ENCODE measurements around the gene C12orf75. TPM values are rescaled to one million over a fixed set of nuclear protein-coding genes. Genes with fewer than 3 reads are reported as not detected.
"Not testable (repeated sequence)": the region's sequence is repeated elsewhere in the genome, so short reads cannot be mapped to it uniquely, and the experiment has no call there.

The C12orf75 gene
- total RNA-seq, 2 experiments from 2014 or later, result 301 to 311 TPM

DNA sequence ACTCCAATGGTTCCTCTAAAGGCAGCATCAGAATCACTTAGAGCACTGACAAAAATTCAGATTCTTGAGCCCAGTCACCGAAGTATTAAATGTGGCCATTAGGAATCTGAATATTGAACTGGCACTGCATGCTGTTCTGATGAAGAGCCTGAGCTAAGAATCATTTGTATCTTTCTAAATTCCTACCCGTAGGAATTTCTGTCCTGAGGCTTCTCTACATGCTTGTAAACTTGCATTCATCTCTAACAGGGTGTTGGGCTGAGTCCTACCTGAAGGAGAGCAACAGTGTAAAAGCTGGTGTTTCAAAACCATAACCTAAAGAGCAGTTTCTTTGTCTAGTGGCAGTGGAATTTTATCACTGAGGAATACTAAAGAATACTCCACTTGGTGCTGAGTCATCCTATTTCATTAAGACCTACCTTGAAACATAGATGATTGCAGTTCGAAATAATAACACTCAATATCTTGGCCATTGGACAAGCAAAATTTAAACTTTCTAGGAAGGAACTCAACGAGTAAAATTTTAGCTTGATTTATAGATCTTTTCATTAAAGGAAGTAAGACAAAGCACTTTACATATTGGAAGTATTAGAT lies 35.5 kb upstream of the C12orf75 start:
- Mint-ChIP-seq H3K9me3 (ENCODE audit: insufficient read depth) (peaks cover 19% of the 10 kb centered on the region), H3K4me1 (ENCODE audit: low read depth) (no peaks in the 10 kb centered on the region), H3K36me3 (ENCODE audit: low read depth) (peaks cover 11% of the 10 kb centered on the region), H3K27me3 (ENCODE audit: low read depth) (peaks cover 21% of the 10 kb centered on the region), H3K4me3 (no peak overlapping the region), H3K27ac (no peak overlapping the region)
- DNase-seq (no peak), ATAC-seq (no peak)
- ChIA-PET CTCF (interaction anchor here (1.1 to 1.5 kb wide), 2 partner anchors 15 to 89 kb away, joined by 3 to 5 read pairs; no protein-coding TSS in a partner anchor), POLR2A (interaction anchor here (0.6 kb wide), 1 partner anchor 89 kb away, joined by 4 read pairs; no protein-coding TSS in a partner anchor)

DNA sequence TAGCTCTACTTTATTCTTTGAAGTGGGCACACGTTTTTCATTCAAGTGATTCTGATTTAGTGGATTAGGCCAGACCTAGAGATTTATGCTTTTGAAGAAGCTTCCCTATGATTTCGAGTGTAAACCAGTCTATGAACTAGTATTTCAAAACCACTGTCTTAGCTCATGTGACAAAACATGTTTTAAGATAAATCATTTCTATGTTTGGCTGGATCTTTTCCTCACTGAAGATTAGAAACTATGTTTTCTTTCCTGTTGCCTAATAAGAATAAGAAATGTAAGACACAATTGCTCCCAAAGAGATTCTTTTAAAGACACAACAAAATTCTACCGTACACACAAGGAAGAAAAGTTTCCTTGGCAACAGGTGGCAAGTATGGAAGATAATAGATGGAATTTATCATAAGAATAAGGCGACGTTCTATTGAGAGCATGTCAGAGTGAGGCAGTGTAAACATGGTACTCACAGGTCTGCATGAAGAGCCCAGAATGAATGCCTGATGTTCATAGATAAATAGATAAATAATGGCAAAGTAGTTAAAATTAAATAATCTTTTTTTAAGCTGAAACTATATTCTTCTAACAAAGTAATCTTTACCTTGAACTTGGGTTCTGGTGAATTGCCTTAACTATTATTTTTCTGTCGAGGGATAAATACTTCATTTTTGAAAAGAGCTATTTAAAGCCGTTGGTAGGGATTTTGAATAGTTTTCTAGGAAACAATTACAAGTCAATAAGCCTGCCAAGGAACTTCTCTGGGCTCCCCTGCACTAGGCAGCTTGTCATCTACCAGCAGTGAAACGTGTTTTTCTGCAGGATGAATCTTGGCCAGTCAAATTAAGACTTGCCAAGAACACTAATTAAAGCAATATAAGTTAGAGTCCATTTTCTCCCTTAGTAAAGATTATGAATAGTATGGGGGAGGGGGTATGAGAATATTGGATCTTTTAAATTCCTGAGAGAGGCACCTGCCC lies 34.1 kb upstream of the C12orf75 start:
- CTCF ChIA-PET, result interaction anchor here (1.1 to 1.5 kb wide), 3 partner anchors 16 to 124 kb away, joined by 3 to 5 read pairs (median 3); no protein-coding TSS in a partner anchor

DNA sequence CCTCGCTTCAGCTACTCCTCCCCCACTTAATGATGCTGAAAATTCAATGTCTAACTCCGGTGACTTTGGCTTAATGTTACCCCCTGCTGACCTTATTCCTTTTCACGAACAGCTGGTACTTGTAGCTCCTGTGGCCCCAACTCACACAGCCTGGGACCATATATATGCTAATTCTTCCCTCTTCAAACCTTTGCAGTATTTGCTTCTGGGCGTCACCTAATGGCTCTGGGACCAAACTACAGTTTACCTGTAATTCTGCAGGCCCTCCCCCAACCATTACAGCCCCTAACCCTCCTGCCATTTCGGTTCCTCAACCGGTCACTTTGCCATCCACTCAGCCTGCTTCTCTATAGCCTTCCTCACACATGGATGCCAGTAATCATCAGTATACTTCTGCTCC lies 29.6 kb upstream of the C12orf75 start:
- Mint-ChIP-seq H3K4me3 (no peak overlapping the region), H3K9me3 (ENCODE audit: insufficient read depth) (peaks cover 30% of the 10 kb centered on the region), H3K36me3 (ENCODE audit: low read depth) (peaks cover 27% of the 10 kb centered on the region), H3K27ac (no peak overlapping the region), H3K4me1 (ENCODE audit: low read depth) (no peaks in the 10 kb centered on the region), H3K27me3 (ENCODE audit: low read depth) (no peaks in the 10 kb centered on the region)
- ATAC-seq (no peak), DNase-seq (no peak)
- ChIA-PET POLR2A (no interaction called here), CTCF (no interaction called here)

More for the DNA sequence above, 34.1 kb upstream of the C12orf75 start:
- Mint-ChIP-seq H3K27ac (no peak overlapping the region), H3K36me3 (ENCODE audit: low read depth) (peaks cover 14% of the 10 kb centered on the region), H3K27me3 (ENCODE audit: low read depth) (peaks cover 19% of the 10 kb centered on the region), H3K4me1 (ENCODE audit: low read depth) (no peaks in the 10 kb centered on the region), H3K9me3 (ENCODE audit: insufficient read depth) (peaks cover 26% of the 10 kb centered on the region), H3K4me3 (no peak overlapping the region)
- DNase-seq (no peak), ATAC-seq (no peak)
- POLR2A ChIA-PET, result interaction anchor here (0.6 to 2.0 kb wide), 2 partner anchors 35 to 1958 kb away, joined by 3 to 4 read pairs; no protein-coding TSS in a partner anchor

DNA sequence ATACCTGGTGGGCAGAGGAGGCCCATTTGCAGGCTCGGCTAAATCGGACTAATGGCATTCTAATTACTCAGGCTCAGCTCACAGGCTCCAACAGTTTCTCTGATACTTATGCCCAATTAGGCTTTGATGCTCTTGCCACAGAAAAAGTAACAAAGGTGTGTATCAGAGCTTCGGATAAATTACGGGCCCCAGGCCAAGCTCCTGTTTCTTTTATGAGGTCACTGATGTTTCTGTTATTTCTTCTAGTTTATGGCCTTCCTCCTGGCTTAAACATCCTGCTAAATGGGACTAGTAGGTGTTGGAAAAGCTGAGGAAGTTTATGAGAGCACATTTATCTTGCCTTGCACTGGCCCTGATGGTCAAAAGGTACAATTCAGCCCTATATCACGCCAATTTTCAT lies 28.8 kb upstream of the C12orf75 start:
- Mint-ChIP-seq H3K4me1 (ENCODE audit: low read depth) (no peaks in the 10 kb centered on the region), H3K36me3 (ENCODE audit: low read depth) (peaks cover 30% of the 10 kb centered on the region), H3K27me3 (ENCODE audit: low read depth) (no peaks in the 10 kb centered on the region), H3K4me3 (no peak overlapping the region), H3K27ac (no peak overlapping the region), H3K9me3 (ENCODE audit: insufficient read depth) (peaks cover 26% of the 10 kb centered on the region)
- CTCF ChIA-PET, result no interaction called here
- POLR2A ChIA-PET, result no interaction called here
- ATAC-seq (no peak), DNase-seq (no peak)

DNA sequence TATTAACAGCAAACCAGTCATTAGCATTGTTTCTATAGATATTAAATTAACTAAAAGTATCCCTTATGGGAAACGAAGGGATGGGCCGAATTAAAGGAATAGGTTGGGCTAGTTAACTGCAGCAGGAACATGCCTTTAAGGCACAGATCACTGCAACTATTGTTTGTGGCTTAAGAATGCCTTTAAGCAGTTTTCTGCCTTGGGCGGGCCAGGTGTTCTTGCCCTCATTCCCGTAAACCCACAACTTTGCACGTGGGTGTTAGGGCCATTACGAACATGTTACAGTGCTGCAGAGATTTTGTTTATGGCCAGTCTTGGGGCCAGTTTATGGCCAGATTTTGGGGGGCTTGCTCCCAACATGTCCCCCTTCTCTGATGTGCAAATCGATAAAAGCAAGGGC lies 27.5 kb upstream of the C12orf75 start:
- H3K27me3 Mint-ChIP-seq (ENCODE audit: low read depth); H3K4me1 Mint-ChIP-seq (ENCODE audit: low read depth); H3K4me3 Mint-ChIP-seq; DNase-seq; CTCF ChIA-PET; POLR2A ChIA-PET; ATAC-seq; H3K27ac Mint-ChIP-seq: not testable (repeated sequence)
- peaks cover 33% of the 10 kb centered on the region for H3K36me3 Mint-ChIP-seq (ENCODE audit: low read depth)
- H3K9me3 Mint-ChIP-seq (ENCODE audit: insufficient read depth), result peaks cover 24% of the 10 kb centered on the region

DNA sequence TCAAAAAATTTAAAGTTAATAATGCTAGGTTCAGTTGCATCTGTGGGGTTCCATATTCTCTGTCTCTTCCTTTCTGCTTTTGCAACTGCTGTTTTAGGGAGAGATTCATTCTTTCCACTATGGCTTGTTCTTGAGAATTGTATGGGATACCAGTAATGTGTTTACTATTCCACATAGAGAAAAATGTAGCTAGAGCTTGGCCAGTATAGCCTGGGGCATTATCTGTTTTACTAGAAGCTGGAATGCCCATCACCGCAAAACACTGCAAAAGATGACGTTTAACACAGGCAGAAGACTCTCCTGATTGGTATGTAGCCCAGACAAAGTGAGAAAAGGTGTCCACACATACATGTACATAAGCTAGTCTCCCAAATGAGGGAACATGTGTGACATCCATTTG lies 25.9 kb upstream of the C12orf75 start:
- H3K27me3 Mint-ChIP-seq (ENCODE audit: low read depth); ATAC-seq; DNase-seq; H3K27ac Mint-ChIP-seq; POLR2A ChIA-PET; H3K4me1 Mint-ChIP-seq (ENCODE audit: low read depth); H3K4me3 Mint-ChIP-seq: not testable (repeated sequence)
- CTCF ChIA-PET, result interaction anchor here (1.2 kb wide), 1 partner anchor 28 kb away, joined by 3 read pairs; no protein-coding TSS in a partner anchor
- H3K36me3 Mint-ChIP-seq (ENCODE audit: low read depth), result peaks cover 39% of the 10 kb centered on the region
- H3K9me3 Mint-ChIP-seq (ENCODE audit: insufficient read depth), result peaks cover 21% of the 10 kb centered on the region

DNA sequence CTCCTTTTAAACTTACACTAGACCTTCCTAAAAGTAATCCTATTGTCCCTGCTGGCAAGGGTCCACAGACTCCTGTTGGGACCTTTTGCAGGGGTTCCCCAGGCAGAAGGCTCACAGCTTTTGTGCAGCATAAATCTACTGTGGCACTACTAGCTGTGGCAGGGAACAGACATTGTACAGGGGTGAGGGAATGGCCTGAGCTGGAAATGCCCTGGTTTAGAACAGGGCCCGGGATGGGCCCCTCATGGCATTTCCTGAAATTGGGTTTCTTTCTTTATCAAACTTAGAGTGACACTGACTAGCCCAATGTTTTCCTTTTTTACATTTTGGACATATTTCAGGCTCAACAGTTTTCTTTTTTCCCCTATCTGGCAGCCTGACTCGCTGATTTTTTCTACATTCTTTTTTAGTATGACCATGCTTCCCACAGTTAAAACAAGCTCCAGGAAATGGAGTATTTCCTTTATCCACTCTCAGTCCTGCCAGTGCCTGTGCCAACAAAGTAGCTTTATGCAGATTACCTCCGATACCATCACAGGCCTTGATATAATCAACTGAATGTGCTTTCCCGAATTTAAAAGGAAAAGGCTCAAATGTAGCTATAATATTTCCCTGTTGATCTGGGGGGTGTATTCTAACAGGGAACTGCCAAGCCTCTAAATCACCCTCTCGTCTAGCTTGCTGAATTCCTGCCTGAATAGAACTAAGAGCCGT lies 22.7 kb upstream of the C12orf75 start:
- Mint-ChIP-seq H3K36me3 (ENCODE audit: low read depth) (peaks cover 43% of the 10 kb centered on the region), H3K9me3 (ENCODE audit: insufficient read depth) (peaks cover 18% of the 10 kb centered on the region)
- ATAC-seq; DNase-seq; H3K4me1 Mint-ChIP-seq (ENCODE audit: low read depth); H3K27me3 Mint-ChIP-seq (ENCODE audit: low read depth); H3K4me3 Mint-ChIP-seq; H3K27ac Mint-ChIP-seq; CTCF ChIA-PET: not testable (repeated sequence)
- POLR2A ChIA-PET, result interaction anchor here (1.1 kb wide), 1 partner anchor 23 kb away, joined by 3 read pairs; the partner anchor contains the start of gene C12orf75

DNA sequence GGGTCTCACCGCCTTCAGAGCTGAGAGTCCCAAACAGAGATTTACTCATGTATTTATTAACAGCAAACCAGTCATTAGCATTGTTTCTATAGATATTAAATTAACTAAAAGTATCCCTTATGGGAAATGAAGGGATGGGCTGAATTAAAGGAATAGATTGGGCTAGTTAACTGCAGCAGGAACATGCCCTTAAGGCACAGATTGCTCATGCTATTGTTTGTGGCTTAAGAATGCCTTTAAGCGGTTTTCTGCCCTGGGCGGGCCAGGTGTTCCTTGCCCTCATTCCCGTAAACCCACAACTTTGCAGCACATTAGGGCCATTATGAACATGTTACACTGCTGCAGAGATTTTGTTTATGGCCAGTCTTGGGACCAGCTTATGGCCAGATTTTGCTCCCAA lies 21.7 kb upstream of the C12orf75 start:
- H3K27me3 Mint-ChIP-seq (ENCODE audit: low read depth); CTCF ChIA-PET; DNase-seq; H3K4me1 Mint-ChIP-seq (ENCODE audit: low read depth); H3K4me3 Mint-ChIP-seq; H3K27ac Mint-ChIP-seq; ATAC-seq: not testable (repeated sequence)
- H3K36me3 Mint-ChIP-seq (ENCODE audit: low read depth), result peaks cover 47% of the 10 kb centered on the region
- POLR2A ChIA-PET, result interaction anchor here (1.1 kb wide), 1 partner anchor 22 kb away, joined by 3 read pairs; the partner anchor contains the start of gene C12orf75
- peaks cover 23% of the 10 kb centered on the region for H3K9me3 Mint-ChIP-seq (ENCODE audit: insufficient read depth)

DNA sequence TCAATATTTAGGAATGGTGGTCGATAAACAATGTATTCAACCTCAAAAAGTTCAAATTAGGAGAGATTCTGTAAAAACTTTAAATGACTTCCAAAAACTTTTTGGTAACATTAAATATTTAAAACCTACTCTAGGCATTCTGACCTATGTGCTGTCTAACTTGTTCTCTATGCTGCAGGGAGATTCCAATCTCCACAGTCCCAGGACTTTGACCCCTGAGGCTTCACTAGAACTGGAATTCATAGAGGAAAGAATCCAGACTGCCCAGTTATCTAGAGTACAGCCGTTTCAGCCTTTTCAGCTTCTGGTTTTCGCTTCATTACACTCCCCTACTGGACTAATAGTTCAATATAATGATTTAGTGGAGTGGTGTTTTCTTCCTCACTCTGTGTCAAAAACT lies 21.1 kb upstream of the C12orf75 start:
- Mint-ChIP-seq H3K9me3 (ENCODE audit: insufficient read depth) (peaks cover 28% of the 10 kb centered on the region), H3K36me3 (ENCODE audit: low read depth) (peaks cover 49% of the 10 kb centered on the region)
- H3K4me3 Mint-ChIP-seq; H3K27ac Mint-ChIP-seq; DNase-seq; CTCF ChIA-PET; ATAC-seq; POLR2A ChIA-PET; H3K4me1 Mint-ChIP-seq (ENCODE audit: low read depth); H3K27me3 Mint-ChIP-seq (ENCODE audit: low read depth): not testable (repeated sequence)

DNA sequence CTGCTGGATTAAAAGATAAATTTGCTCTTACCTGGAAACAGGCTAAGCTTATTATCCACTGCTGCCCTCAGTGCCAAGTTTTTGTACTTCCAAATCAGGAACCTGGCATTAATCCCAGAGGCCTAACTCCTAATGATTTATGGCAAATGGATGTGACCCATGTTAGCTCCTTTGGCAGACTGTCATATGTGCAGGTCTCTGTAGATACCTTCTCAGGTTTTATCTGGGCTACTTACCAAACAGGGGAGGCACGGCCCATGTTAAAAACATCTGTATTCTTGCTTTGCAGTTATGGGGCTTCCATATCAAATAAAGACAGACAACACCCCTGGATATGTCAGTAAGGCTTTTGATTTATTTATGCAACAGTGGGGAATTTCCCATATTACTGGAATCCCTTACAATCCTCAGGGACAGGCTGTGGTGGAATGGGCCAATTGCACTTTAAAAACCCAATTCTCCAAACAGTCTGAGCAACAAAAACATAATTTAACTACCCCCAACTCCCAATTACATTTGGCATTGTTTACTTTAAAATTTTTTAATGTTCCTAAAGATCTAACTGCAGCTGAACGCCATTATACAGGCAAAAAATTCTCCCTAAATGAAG lies 19.9 kb upstream of the C12orf75 start:
- CTCF ChIA-PET, POLR2A ChIA-PET: not testable (repeated sequence)

DNA sequence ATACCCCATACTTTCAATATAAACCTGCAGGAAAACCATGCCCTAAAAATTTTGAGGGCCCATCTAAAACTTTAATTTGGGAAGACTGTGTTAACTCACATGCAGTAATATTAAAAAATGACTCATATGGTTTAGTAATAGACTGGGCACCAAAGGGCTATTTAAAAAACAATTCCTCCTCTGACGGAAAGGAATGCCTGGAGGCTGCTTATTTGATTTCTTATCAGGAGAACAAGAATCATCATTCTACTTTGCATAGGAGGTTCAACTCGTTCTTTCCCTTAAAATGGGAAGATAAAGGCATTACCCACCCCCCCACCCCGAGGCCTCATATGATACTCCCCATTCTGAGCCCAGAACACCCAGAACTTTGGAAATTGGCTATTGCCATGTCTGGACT lies 18.6 kb upstream of the C12orf75 start:
- Mint-ChIP-seq H3K36me3 (ENCODE audit: low read depth) (peaks cover 57% of the 10 kb centered on the region), H3K4me1 (ENCODE audit: low read depth) (peaks cover 15% of the 10 kb centered on the region), H3K9me3 (ENCODE audit: insufficient read depth) (peaks cover 32% of the 10 kb centered on the region)
- CTCF ChIA-PET; H3K4me3 Mint-ChIP-seq; DNase-seq; H3K27ac Mint-ChIP-seq; ATAC-seq; H3K27me3 Mint-ChIP-seq (ENCODE audit: low read depth): not testable (repeated sequence)
- POLR2A ChIA-PET, result interaction anchor here (0.7 kb wide), 1 partner anchor 301 kb away, joined by 3 read pairs; no protein-coding TSS in a partner anchor

More for the DNA sequence above, 19.9 kb upstream of the C12orf75 start:
- not testable (repeated sequence) for H3K4me3 Mint-ChIP-seq; H3K27ac Mint-ChIP-seq; ATAC-seq; H3K27me3 Mint-ChIP-seq (ENCODE audit: low read depth); DNase-seq
- peaks cover 32% of the 10 kb centered on the region for H3K9me3 Mint-ChIP-seq (ENCODE audit: insufficient read depth)
- peaks cover 12% of the 10 kb centered on the region for H3K4me1 Mint-ChIP-seq (ENCODE audit: low read depth)
- H3K36me3 Mint-ChIP-seq (ENCODE audit: low read depth), result peaks cover 56% of the 10 kb centered on the region
